Measurements from ENCODE around the gene SOS1.

SOS1 gene

DNA sequence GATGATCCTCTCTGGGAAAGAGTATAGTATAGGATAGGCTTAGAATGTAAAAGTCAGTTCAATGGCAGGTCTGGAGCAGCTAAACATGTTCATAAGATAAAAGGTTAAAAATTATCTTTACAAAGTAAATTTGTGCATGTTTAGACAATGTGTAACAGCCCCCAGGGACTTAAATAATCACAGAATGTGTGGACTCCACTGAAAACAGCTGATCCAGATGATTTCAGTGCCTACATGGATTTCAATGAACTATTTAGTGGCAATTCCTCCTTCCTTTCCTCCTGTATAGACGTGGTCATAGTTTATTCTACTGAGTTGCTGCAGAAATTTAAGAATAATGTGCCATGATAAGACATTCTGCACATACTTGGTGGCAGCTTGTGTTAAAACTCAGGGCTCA, 188.3 kb downstream of the SOS1 start:
- DNase-seq (ENCODE audit: low read depth, low spot score): no peak

Data from ELF-1 (cell line).